GM21423 (cell line): ENCODE measurements around the gene LLGL2.

Source experiments
- ATAC-seq: cut with Tn5 transposase; IDR thresholded peaks from one replicate; pipeline ENCODE4 v1.9.1; 2021; ENCODE audit warnings: mild to moderate bottlenecking, moderate library complexity; ENCODE audit not compliant: unreplicated experiment

The LLGL2 gene

GRCh38 chr17:75492555-75493168 is 32.8 kb upstream of the LLGL2 start:
- no peak for ATAC-seq

- ATAC-seq, result no peak
These were observed 31.9 kb upstream of the LLGL2 start for GRCh38 chr17:75493476-75494129.

- ATAC-seq, result no peak
These were observed 31.1 kb upstream of the LLGL2 start for GRCh38 chr17:75494326-75494877.

GRCh38 chr17:75496005-75496404 is 29.5 kb upstream of the LLGL2 start:
- no peak for ATAC-seq

GRCh38 chr17:75498039-75498725 is 27.3 kb upstream of the LLGL2 start:
- no peak for ATAC-seq

- no peak for ATAC-seq
These were observed 26.7 kb upstream of the LLGL2 start for GRCh38 chr17:75498726-75499213.

GRCh38 chr17:75499313-75500022 is 26.0 kb upstream of the LLGL2 start:
- no peak for ATAC-seq

GRCh38 chr17:75500419-75501216 is 24.9 kb upstream of the LLGL2 start:
- no peak for ATAC-seq

- ATAC-seq, result no peak
These were observed 24.0 kb upstream of the LLGL2 start for GRCh38 chr17:75501378-75502071.

- ATAC-seq, result no peak
These were observed 23.3 kb upstream of the LLGL2 start for GRCh38 chr17:75502072-75502720.

GRCh38 chr17:75502721-75503329 is 22.7 kb upstream of the LLGL2 start:
- ATAC-seq, result no peak

GRCh38 chr17:75503337-75503950 is 22.1 kb upstream of the LLGL2 start:
- ATAC-seq, result no peak

- ATAC-seq, result no peak
These were observed 21.5 kb upstream of the LLGL2 start for GRCh38 chr17:75503976-75504346.

GRCh38 chr17:75504347-75505151 is 20.9 kb upstream of the LLGL2 start:
- ATAC-seq, result no peak

GRCh38 chr17:75505152-75505409 is 20.4 kb upstream of the LLGL2 start:
- ATAC-seq, result no peak

- no peak for ATAC-seq
These were observed 19.9 kb upstream of the LLGL2 start for GRCh38 chr17:75505640-75506039.

GRCh38 chr17:75506134-75506533 is 19.4 kb upstream of the LLGL2 start:
- no peak for ATAC-seq

- no peak for ATAC-seq
These were observed 18.6 kb upstream of the LLGL2 start for GRCh38 chr17:75506888-75507287.
